DND-41 (cell line): ENCODE data around the gene SH2D3C.

ENCODE experiments used
- EZH2 ChIP-seq: IDR thresholded peaks from 3 replicates; pipeline ENCODE4 v1.6.1; 2012; ENCODE audit warnings: borderline replicate concordance, low read depth, mild to moderate bottlenecking, moderate library complexity, low read length, inconsistent platforms; ENCODE audit not compliant: severe bottlenecking
- TF ChIP-seq, protein P1 (sequence below): IDR thresholded peaks from 2 replicates; pipeline ENCODE4 v1.5.1; 2012; ENCODE audit warnings: borderline replicate concordance, low read length, moderate library complexity, mild to moderate bottlenecking; ENCODE audit not compliant: poor library complexity, severe bottlenecking; ENCODE audit errors: extremely low read depth

DNA sequence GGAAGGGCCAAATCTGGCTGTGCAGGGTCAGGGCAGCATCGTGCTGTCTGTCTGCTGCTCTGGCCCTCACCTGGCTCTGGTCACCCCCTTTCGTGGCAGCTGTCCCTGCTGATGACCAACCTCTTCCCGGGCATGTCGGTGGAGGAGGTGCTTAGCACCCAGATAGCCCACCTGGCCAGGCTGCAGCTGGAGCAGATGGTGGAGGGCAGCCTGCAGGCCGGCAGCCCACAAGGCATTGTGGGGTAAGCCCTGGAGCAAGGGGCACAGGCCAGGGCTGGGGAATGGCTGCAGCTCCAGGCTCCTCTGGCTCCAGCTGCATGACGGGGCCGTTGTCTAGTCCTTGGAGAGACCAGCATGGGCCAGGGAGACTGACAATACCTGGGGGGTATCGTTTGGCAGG is 51.6 kb downstream of the SH2D3C start:
- TF ChIP-seq, protein P1, sequence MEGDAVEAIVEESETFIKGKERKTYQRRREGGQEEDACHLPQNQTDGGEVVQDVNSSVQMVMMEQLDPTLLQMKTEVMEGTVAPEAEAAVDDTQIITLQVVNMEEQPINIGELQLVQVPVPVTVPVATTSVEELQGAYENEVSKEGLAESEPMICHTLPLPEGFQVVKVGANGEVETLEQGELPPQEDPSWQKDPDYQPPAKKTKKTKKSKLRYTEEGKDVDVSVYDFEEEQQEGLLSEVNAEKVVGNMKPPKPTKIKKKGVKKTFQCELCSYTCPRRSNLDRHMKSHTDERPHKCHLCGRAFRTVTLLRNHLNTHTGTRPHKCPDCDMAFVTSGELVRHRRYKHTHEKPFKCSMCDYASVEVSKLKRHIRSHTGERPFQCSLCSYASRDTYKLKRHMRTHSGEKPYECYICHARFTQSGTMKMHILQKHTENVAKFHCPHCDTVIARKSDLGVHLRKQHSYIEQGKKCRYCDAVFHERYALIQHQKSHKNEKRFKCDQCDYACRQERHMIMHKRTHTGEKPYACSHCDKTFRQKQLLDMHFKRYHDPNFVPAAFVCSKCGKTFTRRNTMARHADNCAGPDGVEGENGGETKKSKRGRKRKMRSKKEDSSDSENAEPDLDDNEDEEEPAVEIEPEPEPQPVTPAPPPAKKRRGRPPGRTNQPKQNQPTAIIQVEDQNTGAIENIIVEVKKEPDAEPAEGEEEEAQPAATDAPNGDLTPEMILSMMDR: no peak
- TF ChIP-seq EZH2: no peak
